ENCODE data around the gene CCR8. TPM values are rescaled to one million over a fixed set of nuclear protein-coding genes. Genes with fewer than 3 reads are reported as not detected.

Gene CCR8
- total RNA-seq, 1 donor from 2014 or later, result not detected

DNA sequence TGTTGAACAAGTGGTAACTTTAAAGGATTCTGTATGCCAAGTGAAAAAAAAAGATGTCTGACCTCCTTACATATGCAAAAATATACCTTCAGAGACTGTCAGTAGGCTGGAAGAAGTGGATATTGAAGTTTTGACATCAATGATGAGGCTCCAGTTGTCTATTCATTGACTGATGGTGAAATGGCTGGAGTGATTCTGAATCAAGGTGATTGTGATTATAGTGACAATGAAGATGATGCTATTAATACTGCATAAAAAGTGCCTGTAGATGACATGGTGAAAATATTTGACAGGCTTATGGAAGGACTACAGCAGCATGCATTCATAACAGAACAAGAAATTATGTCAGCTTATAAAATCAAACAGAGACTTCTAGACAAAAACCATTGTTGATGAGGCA lies 4.1 kb downstream of the CCR8 start:
- no peaks in the 10 kb centered on the region for H3K4me1 Mint-ChIP-seq (ENCODE audit: unreplicated experiment)
- no peak overlapping the region for H3K4me3 Mint-ChIP-seq (ENCODE audit: unreplicated experiment)

DNA sequence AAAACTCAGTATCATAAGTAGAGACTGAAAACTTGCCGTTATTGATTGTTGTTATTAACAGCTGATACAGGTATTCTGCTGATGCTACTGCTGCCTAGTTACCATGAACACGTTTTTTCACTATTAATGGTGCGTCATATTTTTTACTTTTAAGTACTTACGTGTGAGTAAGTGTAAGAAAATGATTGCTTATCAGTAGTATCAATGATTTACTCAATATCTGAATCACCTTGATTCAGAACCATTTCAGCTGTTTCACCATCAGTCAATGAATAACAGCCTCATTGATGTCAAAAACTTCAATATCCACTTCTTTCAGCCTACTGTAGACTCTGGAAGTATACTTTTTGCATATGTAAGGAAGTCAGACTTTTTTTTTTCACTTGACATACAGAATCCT lies 4.7 kb downstream of the CCR8 start:
- Mint-ChIP-seq H3K4me1 (ENCODE audit: unreplicated experiment) (no peaks in the 10 kb centered on the region), H3K9me3 (ENCODE audit: unreplicated experiment) (no peaks in the 10 kb centered on the region), H3K4me3 (ENCODE audit: unreplicated experiment) (no peak overlapping the region), H3K36me3 (ENCODE audit: low read depth, unreplicated experiment) (no peaks in the 10 kb centered on the region), H3K27ac (ENCODE audit: unreplicated experiment) (no peak overlapping the region), H3K27me3 (ENCODE audit: unreplicated experiment) (no peaks in the 10 kb centered on the region)
- TF ChIP-seq, protein P1, sequence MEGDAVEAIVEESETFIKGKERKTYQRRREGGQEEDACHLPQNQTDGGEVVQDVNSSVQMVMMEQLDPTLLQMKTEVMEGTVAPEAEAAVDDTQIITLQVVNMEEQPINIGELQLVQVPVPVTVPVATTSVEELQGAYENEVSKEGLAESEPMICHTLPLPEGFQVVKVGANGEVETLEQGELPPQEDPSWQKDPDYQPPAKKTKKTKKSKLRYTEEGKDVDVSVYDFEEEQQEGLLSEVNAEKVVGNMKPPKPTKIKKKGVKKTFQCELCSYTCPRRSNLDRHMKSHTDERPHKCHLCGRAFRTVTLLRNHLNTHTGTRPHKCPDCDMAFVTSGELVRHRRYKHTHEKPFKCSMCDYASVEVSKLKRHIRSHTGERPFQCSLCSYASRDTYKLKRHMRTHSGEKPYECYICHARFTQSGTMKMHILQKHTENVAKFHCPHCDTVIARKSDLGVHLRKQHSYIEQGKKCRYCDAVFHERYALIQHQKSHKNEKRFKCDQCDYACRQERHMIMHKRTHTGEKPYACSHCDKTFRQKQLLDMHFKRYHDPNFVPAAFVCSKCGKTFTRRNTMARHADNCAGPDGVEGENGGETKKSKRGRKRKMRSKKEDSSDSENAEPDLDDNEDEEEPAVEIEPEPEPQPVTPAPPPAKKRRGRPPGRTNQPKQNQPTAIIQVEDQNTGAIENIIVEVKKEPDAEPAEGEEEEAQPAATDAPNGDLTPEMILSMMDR (IDR thresholded peaks at IDR 0.05; ENCODE audit: unreplicated experiment), result no peak
- DNase-seq (ENCODE audit: low spot score), result no peak

More for the DNA sequence above, 4.1 kb downstream of the CCR8 start:
- H3K36me3 Mint-ChIP-seq (ENCODE audit: low read depth, unreplicated experiment), result no peaks in the 10 kb centered on the region
- no peak for DNase-seq (ENCODE audit: low spot score)
- no peaks in the 10 kb centered on the region for H3K27me3 Mint-ChIP-seq (ENCODE audit: unreplicated experiment)
- no peaks in the 10 kb centered on the region for H3K9me3 Mint-ChIP-seq (ENCODE audit: unreplicated experiment)
- TF ChIP-seq, protein P1 (IDR thresholded peaks at IDR 0.05; ENCODE audit: unreplicated experiment), result no peak
- no peak overlapping the region for H3K27ac Mint-ChIP-seq (ENCODE audit: unreplicated experiment)

DNA sequence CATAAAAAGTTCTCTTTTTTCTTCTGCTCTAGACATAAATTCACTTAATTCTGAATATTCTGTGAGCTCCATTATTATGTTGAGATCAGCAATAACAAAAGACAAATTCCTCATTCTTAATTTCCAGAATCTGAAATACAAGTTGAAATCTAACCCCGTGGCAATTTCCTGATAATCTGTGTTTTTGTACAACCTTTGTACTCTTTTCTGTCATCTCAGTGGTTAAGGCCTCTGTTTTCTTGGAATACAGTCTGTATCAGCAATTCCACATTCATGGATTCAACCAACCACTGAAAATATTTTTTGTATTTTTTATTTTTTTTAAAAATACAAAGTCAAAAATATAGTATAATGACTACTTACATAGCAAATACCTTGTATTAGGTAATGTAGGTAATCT lies 8.7 kb downstream of the CCR8 start:
- H3K9me3 Mint-ChIP-seq (ENCODE audit: unreplicated experiment), result no peaks in the 10 kb centered on the region
- peaks cover 2% of the 10 kb centered on the region for H3K4me1 Mint-ChIP-seq (ENCODE audit: unreplicated experiment)
- H3K36me3 Mint-ChIP-seq (ENCODE audit: low read depth, unreplicated experiment), result no peaks in the 10 kb centered on the region

DNA sequence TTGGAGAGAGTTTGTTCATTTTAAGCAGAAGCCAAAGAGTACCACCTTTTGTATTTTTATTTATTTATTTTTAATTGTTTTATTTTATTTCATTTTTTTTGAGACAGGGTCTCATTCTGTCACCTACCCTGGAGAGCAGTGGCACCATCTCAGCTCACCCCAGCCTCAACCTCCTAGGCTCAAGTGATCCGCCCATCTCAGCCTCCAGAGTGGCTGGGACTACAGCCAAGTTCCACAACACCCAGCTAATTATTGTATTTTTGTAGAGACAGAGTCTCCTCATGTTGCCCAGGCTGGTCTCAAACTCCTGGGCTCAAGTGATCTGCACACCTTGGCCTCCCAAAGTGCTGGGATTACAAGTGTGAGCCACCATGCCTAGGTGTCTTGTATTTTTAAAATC lies 9.6 kb downstream of the CCR8 start:
- Mint-ChIP-seq H3K27ac (ENCODE audit: unreplicated experiment) (no peak overlapping the region), H3K4me3 (ENCODE audit: unreplicated experiment) (no peak overlapping the region), H3K9me3 (ENCODE audit: unreplicated experiment) (no peaks in the 10 kb centered on the region)

More for the DNA sequence above, 8.7 kb downstream of the CCR8 start:
- Mint-ChIP-seq H3K27ac (ENCODE audit: unreplicated experiment) (no peak overlapping the region), H3K27me3 (ENCODE audit: unreplicated experiment) (no peaks in the 10 kb centered on the region), H3K4me3 (ENCODE audit: unreplicated experiment) (no peak overlapping the region)
- no peak for DNase-seq (ENCODE audit: low spot score)
- TF ChIP-seq, protein P1 (IDR thresholded peaks at IDR 0.05; ENCODE audit: unreplicated experiment), result no peak

DNA sequence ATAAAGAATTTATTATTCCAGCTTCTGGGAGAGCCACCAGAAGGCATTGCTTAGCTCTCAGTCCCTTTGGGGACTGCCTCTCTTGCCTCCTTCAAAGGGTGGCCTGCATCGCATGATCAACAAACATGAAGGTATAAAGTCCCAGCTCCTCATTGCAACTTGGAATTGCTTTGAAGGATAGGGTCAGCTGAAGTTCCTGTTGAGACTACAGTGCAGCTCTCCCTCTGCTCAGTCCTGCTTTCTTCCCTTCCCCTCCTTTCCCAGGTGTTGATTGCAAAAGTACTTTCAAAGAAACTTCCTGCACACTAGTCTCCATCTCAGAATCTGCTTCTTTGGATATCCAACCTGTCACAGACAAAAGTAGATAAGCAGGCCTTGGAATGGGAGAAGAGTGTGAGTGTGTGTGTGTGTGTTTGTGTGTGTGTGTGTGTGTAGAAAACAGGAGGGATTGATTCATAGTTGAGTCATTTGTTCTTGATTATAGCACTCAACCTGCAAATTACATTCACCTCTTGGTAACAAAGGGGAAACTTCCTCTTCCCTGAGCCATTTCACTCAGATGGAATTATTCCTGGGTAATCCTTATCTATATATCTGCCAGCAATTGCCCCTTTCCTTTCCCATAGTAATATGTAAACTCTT lies 13.7 kb downstream of the CCR8 start:
- Mint-ChIP-seq H3K27ac (ENCODE audit: unreplicated experiment) (no peak overlapping the region), H3K4me1 (ENCODE audit: unreplicated experiment) (peaks cover 7% of the 10 kb centered on the region), H3K27me3 (ENCODE audit: unreplicated experiment) (no peaks in the 10 kb centered on the region), H3K4me3 (ENCODE audit: unreplicated experiment) (no peak overlapping the region), H3K36me3 (ENCODE audit: low read depth, unreplicated experiment) (no peaks in the 10 kb centered on the region), H3K9me3 (ENCODE audit: unreplicated experiment) (no peaks in the 10 kb centered on the region)
- TF ChIP-seq, protein P1 (IDR thresholded peaks at IDR 0.05; ENCODE audit: unreplicated experiment), result no peak
- no peak for DNase-seq (ENCODE audit: low spot score)

More for the DNA sequence above, 9.6 kb downstream of the CCR8 start:
- H3K27me3 Mint-ChIP-seq (ENCODE audit: unreplicated experiment), result no peaks in the 10 kb centered on the region
- no peaks in the 10 kb centered on the region for H3K36me3 Mint-ChIP-seq (ENCODE audit: low read depth, unreplicated experiment)
- TF ChIP-seq, protein P1 (IDR thresholded peaks at IDR 0.05; ENCODE audit: unreplicated experiment), result no peak
- peaks cover 4% of the 10 kb centered on the region for H3K4me1 Mint-ChIP-seq (ENCODE audit: unreplicated experiment)
- DNase-seq (ENCODE audit: low spot score), result no peak
